ENCODE measurements around the gene FBXL20. TPM values are rescaled to one million over a fixed set of nuclear protein-coding genes. Genes with fewer than 3 reads are reported as not detected.

FBXL20 gene
- total and polyA plus RNA-seq, 8 donors: 2.5 to 15.5 (median 7.0) TPM

DNA sequence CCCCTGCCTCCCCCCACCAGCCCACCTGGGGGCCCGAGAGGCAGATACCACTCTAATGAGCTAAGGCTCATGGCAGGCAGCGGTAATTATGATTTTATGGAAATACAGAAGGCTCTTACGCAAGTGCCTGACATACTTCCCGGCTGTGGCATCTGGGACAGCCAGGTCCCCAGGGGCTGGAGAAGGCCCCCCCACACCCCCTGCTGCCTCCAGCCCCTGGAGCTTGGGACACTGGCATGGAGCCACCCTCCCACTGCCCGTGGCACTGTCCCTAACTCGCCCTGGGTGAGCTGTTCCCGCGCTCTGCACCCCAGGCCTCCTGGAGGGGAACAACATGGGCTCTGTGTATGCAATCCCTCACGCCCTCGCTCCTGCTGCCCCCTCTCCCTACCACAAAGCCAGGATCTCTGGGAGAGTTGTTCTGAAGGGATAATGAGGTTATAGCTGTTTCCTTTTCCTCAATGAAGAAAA is 170.3 kb downstream of the FBXL20 start:
- 26 to 29% methylated on average over 10 of the region's 10 CpGs for WGBS, 2 donors
- no peak for FAIRE-seq
- ATAC-seq: peak in 2 of 4 donors; percentile 14 to 24
- no peak for DNase-seq
- Histone ChIP-seq H3K9me3 (no peaks in the 10 kb centered on the region), H3K27me3 (peaks cover 0 to 4% (median 0%) of the 10 kb centered on the region in 4 donors), H3K36me3 (no peaks in the 10 kb centered on the region), H3K27ac (no peak overlapping the region), H3K4me3 (no peak overlapping the region), H3K4me1 (peaks cover 0 to 2% (median 0%) of the 10 kb centered on the region in 3 donors)
- intact Hi-C loops (cut with DNase I): loop anchor here in 2 of 3 donors (10.0 kb wide), 1 partner anchor 256 kb away; no protein-coding TSS in a partner anchor
- TF ChIP-seq, protein P1, sequence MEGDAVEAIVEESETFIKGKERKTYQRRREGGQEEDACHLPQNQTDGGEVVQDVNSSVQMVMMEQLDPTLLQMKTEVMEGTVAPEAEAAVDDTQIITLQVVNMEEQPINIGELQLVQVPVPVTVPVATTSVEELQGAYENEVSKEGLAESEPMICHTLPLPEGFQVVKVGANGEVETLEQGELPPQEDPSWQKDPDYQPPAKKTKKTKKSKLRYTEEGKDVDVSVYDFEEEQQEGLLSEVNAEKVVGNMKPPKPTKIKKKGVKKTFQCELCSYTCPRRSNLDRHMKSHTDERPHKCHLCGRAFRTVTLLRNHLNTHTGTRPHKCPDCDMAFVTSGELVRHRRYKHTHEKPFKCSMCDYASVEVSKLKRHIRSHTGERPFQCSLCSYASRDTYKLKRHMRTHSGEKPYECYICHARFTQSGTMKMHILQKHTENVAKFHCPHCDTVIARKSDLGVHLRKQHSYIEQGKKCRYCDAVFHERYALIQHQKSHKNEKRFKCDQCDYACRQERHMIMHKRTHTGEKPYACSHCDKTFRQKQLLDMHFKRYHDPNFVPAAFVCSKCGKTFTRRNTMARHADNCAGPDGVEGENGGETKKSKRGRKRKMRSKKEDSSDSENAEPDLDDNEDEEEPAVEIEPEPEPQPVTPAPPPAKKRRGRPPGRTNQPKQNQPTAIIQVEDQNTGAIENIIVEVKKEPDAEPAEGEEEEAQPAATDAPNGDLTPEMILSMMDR (IDR thresholded peaks at IDR 0.05): no peak

DNA sequence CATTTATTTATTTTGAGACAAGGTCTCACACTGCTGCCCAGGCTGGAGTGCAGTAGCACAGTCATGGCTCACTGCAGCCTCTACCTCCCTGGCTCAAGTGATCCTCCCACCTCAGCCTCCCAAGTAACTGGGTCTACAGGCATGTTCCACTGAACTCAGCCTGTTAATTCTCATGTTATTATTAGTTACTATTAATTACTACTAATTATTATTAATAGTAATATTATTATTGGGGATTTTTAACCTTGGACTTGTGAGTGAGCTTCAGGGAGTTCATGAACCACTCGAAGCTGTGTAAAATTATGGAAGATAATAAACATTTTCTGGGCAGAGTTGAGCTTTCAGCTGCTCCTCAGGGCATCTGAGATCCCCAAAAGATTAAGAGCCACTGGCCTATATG is 171.1 kb downstream of the FBXL20 start:
- Histone ChIP-seq H3K27ac (no peak overlapping the region), H3K27me3 (peaks cover 0 to 12% (median 2%) of the 10 kb centered on the region in 4 donors), H3K4me1 (peaks cover 0 to 3% (median 2%) of the 10 kb centered on the region in 3 donors), H3K36me3 (no peaks in the 10 kb centered on the region), H3K4me3 (no peak overlapping the region), H3K9me3 (no peaks in the 10 kb centered on the region)
- DNase-seq (no peak), ATAC-seq (no peak), FAIRE-seq (no peak)
- TF ChIP-seq, protein P1 (IDR thresholded peaks at IDR 0.05): no peak
- WGBS, 2 donors: 50 to 52% methylated on average over 1 of the region's 1 CpG
- intact Hi-C loops (cut with DNase I): loop anchor here in 2 of 3 donors (10.0 kb wide), 1 partner anchor 256 kb away; no protein-coding TSS in a partner anchor

DNA sequence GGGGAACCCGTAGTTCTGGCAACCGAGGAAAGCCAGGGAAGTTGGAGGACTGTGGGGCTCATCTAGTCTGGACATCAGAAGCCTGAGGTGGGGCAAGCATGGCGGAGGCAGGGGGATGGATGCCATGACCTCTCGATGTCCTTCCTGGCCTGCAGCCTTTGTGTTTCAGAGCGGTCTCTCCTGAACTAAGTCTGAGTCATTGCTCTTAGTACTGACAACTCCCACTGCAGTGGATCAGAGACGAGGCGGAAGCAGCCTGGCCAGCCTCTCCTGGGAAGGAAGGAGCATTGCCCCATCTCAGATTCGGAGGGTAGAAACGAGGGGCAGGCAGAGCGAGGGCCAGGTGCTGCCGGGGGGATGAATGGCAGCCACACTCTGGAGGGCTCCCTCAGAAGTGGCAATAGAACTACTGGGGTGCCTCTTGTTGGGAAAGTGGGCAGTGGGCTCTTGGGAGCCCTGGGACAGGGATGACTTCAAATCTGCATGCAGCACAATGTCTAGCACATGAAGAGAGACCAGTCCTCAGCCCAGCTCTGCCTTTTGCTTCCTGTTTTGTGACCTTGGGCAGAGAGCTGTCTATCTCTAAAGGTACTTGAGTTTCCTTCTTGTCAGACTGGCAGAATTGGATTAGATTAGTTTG is 172.0 kb downstream of the FBXL20 start:
- intact Hi-C loops (cut with DNase I): no loop called here

DNA sequence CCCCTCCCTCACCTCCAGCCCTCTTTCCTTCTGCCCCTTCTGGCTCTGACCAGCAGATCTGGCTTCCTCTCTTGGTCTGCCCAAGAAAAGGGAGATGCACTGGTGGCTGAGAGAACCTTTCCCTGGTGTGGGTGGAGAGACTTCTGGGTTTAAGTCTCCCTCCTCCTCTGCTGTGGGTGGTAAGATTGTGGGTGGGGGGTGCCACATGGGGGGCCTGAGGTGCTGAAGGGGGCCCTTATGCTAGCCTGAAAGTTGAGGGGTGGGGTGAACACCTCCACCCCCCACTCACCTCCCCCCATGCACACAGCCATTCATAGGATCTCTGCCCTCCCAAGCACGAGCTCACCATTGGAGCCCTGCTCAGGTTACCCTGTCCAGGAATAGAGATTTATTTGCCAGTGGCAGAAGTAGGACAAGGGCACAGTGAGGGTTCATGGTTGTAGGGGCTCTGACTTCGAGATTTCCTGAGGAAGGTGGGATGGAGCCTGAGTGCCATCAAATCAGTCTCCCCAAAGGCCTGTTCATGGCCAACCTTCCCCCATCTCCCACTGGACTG is 174.0 kb downstream of the FBXL20 start:
- TF ChIP-seq, protein P1 (IDR thresholded peaks at IDR 0.05): no peak
- peaks cover 0 to 7% (median 3%) of the 10 kb centered on the region in 3 donors for H3K4me1 ChIP-seq
- FAIRE-seq (no peak), ATAC-seq (no peak), DNase-seq (no peak)
- H3K4me3 ChIP-seq: no peak overlapping the region
- H3K9me3 ChIP-seq: no peaks in the 10 kb centered on the region
- H3K27me3 ChIP-seq: peaks cover 0 to 12% (median 4%) of the 10 kb centered on the region in 4 donors
- intact Hi-C loops (cut with DNase I): no loop called here
- H3K27ac ChIP-seq: no peak overlapping the region
- no peaks in the 10 kb centered on the region for H3K36me3 ChIP-seq
- 58 to 76% methylated on average over 2 of the region's 2 CpGs for WGBS, 2 donors

More for the DNA sequence above, 172.0 kb downstream of the FBXL20 start:
- Histone ChIP-seq H3K9me3 (no peaks in the 10 kb centered on the region), H3K4me3 (no peak overlapping the region), H3K27me3 (peaks cover 0 to 16% (median 4%) of the 10 kb centered on the region in 4 donors), H3K4me1 (peaks cover 0 to 7% (median 3%) of the 10 kb centered on the region in 3 donors), H3K27ac (no peak overlapping the region), H3K36me3 (no peaks in the 10 kb centered on the region)
- FAIRE-seq: no peak
- 60 to 65% methylated on average over 11 of the region's 11 CpGs for WGBS, 2 donors
- no peak for DNase-seq
- TF ChIP-seq, protein P1 (IDR thresholded peaks at IDR 0.05): no peak
- peak in 1 of 4 donors; percentile 10 for ATAC-seq
